IMR-90 (cell line): Measurements from ENCODE around the gene GATA1. TPM values are rescaled to one million over a fixed set of nuclear protein-coding genes. Genes with fewer than 3 reads are reported as not detected.

Source experiments
- ATAC-seq: fragments of 200-7000 bp; cut with Tn5 transposase; 2 replicates; pipeline ENCODE4 v1.9.1; 2020; ENCODE audit warnings: low read depth, mild to moderate bottlenecking, moderate library complexity
- BruUV-seq: library from RNA; stranded (reverse); fragments of 400-500 nt; replicated peaks from 2 replicates; lab custom pipeline; 2021; lab: Mats Ljungman, UMichigan
- CTCF ChIA-PET: fragments of 300-600 bp; formaldehyde crosslinking; extraction: SDS; loops from one replicate; lab custom pipeline; 2021; ENCODE audit warnings: antibody characterized with exemption; lab: Yijun Ruan, JAX
- POLR2A ChIA-PET: fragments of 300-600 bp; sonication (Branson Sonifier 250); formaldehyde crosslinking; loops from one replicate; lab custom pipeline; 2022; ENCODE audit warnings: antibody characterized with exemption; ENCODE audit not compliant: unreplicated experiment; lab: Charles Lee
- DNase-seq: peaks from one replicate; pipeline ENCODE4 v3.0.0; 2013
- H2AFZ ChIP-seq: replicated peaks from 2 replicates; pipeline ENCODE3; 2013; ENCODE audit warnings: low read length, mild to moderate bottlenecking; ENCODE audit not compliant: poor library complexity
- H2AK5ac ChIP-seq: 2 replicates; pipeline ENCODE4 v1.6.1; 2013; ENCODE audit warnings: low read depth, low read length, inconsistent platforms
- H2AK9ac ChIP-seq: replicated peaks from 2 replicates; pipeline ENCODE3; 2013; ENCODE audit warnings: mild to moderate bottlenecking, low read depth, low read length, moderate library complexity; ENCODE audit not compliant: poor library complexity
- H2BK120ac ChIP-seq: 2 replicates; pipeline ENCODE4 v1.6.1; 2013; ENCODE audit warnings: low read depth, low read length, inconsistent platforms
- H2BK15ac ChIP-seq: 3 replicates; pipeline ENCODE4 v1.6.1; 2013; ENCODE audit warnings: low read depth, low read length, inconsistent platforms
- H2BK20ac ChIP-seq: 2 replicates; pipeline ENCODE4 v1.6.1; 2013; ENCODE audit warnings: low read depth, mild to moderate bottlenecking, inconsistent platforms, low read length, moderate library complexity
- H2BK5ac ChIP-seq: 2 replicates; pipeline ENCODE4 v1.6.1; 2013; ENCODE audit warnings: mild to moderate bottlenecking, low read depth, low read length, inconsistent platforms; ENCODE audit not compliant: poor library complexity, severe bottlenecking
- H3K14ac ChIP-seq: replicated peaks from 2 replicates; pipeline ENCODE4 v1.6.1; 2013; ENCODE audit warnings: low read depth, low read length, inconsistent platforms
- H3K18ac ChIP-seq: 2 replicates; pipeline ENCODE4 v1.6.1; 2013; ENCODE audit warnings: low read depth, low read length, control low read depth
- H3K23ac ChIP-seq: 2 replicates; pipeline ENCODE4 v1.6.1; 2013; ENCODE audit warnings: low read depth, low read length, inconsistent platforms
- H3K27ac ChIP-seq: 2 replicates; pipeline ENCODE4 v1.5.1; 2013; ENCODE audit warnings: mild to moderate bottlenecking, control low read depth, low read length; ENCODE audit not compliant: insufficient read depth
- H3K27me3 ChIP-seq: 2 replicates; pipeline ENCODE4 v1.6.1; 2013; ENCODE audit warnings: low read length; ENCODE audit not compliant: control insufficient read depth, insufficient read depth
- H3K36me3 ChIP-seq: 2 replicates; pipeline ENCODE4 v1.6.1; 2013; ENCODE audit warnings: low read length, mixed read lengths; ENCODE audit not compliant: control insufficient read depth, insufficient read depth
- H3K4ac ChIP-seq: 2 replicates; pipeline ENCODE4 v1.6.1; 2013; ENCODE audit warnings: low read depth, low read length, inconsistent platforms
- H3K4me1 ChIP-seq: 2 replicates; pipeline ENCODE4 v1.6.1; 2013; ENCODE audit warnings: low read length, mixed read lengths; ENCODE audit not compliant: control insufficient read depth, insufficient read depth
- H3K4me2 ChIP-seq: 2 replicates; pipeline ENCODE4 v1.6.1; 2013; ENCODE audit warnings: low read depth, mild to moderate bottlenecking, control low read depth, low read length, moderate library complexity
- H3K4me3 ChIP-seq: 2 replicates; pipeline ENCODE4 v1.5.1; 2013; ENCODE audit warnings: low read depth, mild to moderate bottlenecking, control low read depth, low read length, moderate library complexity; ENCODE audit not compliant: insufficient read depth
- H3K56ac ChIP-seq: 2 replicates; pipeline ENCODE4 v1.6.1; 2013; ENCODE audit warnings: low read length, inconsistent platforms; ENCODE audit not compliant: insufficient read depth; ENCODE audit errors: extremely low read depth
- H3K79me1 ChIP-seq, 2 experiments: 2 replicates each; pipeline ENCODE4 v1.6.1; 2013; ENCODE audit warnings: low read length in 2 of 2, inconsistent platforms in 1 of 2, low read depth in 1 of 2
- H3K9ac ChIP-seq: 2 replicates; pipeline ENCODE4 v1.6.1; 2013; ENCODE audit warnings: low read depth, low read length, control low read depth
- H3K9me1 ChIP-seq: 2 replicates; pipeline ENCODE4 v1.6.1; 2013; ENCODE audit warnings: low read length, inconsistent platforms; ENCODE audit not compliant: insufficient read depth
- H3K9me3 ChIP-seq: 2 replicates; pipeline ENCODE4 v1.6.1; 2013; ENCODE audit warnings: low read length; ENCODE audit not compliant: control insufficient read depth, insufficient read depth
- H4K20me1 ChIP-seq: 2 replicates; pipeline ENCODE4 v1.6.1; 2013; ENCODE audit warnings: low read length, inconsistent platforms; ENCODE audit not compliant: insufficient read depth
- H4K5ac ChIP-seq: 2 replicates; pipeline ENCODE4 v1.6.1; 2013; ENCODE audit warnings: mild to moderate bottlenecking, low read depth, low read length, control low read depth
- H4K8ac ChIP-seq, 2 experiments: 2 replicates each; pipeline ENCODE4 v1.6.1; 2013; ENCODE audit warnings: low read depth in 2 of 2, low read length in 2 of 2, control low read depth in 1 of 2, inconsistent platforms in 1 of 2
- H4K91ac ChIP-seq: 2 replicates; pipeline ENCODE4 v1.6.1; 2013; ENCODE audit warnings: low read depth, low read length, inconsistent platforms; ENCODE audit not compliant: insufficient read depth
- CEBPB ChIP-seq: IDR thresholded peaks from 2 replicates; pipeline ENCODE4 v1.6.1; 2012; ENCODE audit warnings: low read depth, low read length, improper control_type of control experiment
- MAFK ChIP-seq: IDR thresholded peaks from 2 replicates; pipeline ENCODE4 v1.6.1; 2012; ENCODE audit warnings: low read depth, low read length, improper control_type of control experiment
- MAZ ChIP-seq: IDR thresholded peaks from 2 replicates; pipeline ENCODE4 v1.6.1; 2012; ENCODE audit warnings: low read depth, mild to moderate bottlenecking, low read length, improper control_type of control experiment, moderate library complexity, borderline replicate concordance
- WGBS, 2 experiments: methylation state at CpG; one replicate each; pipeline versions ENCODE4 v1.1.5 to v1.1.7; 2013; ENCODE audit warnings: missing lambda C conversion rate in 2 of 2; ENCODE audit not compliant: insufficient read length in 1 of 2; ENCODE audit errors: extremely low coverage in 2 of 2; 5-methylcytosine and 5-hydroxymethylcytosine counted together
- dilution Hi-C: fragments of 300-500 bp; cut with HindIII; formaldehyde crosslinking; loops from one replicate; pipeline ENCODE4 v1.14.3; 2018; ENCODE audit warnings: low sequenced_read_pairs; ENCODE audit not compliant: unreplicated experiment
- in situ Hi-C: fragments of 300-500 bp; cut with MboI; formaldehyde crosslinking; loops from 3 replicates; pipeline ENCODE4 v1.14.3; 2019; ENCODE audit warnings: low sequenced_read_pairs, inconsistent platforms, mixed read lengths
- intact Hi-C: fragments of 100-400 bp; cut with micrococcal nuclease; formaldehyde crosslinking; loops from 2 replicates; pipeline ENCODE4 v1.10.0; 2022
- polyA plus RNA-seq, 3 experiments: library from polyadenylated mRNA; depleted of rRNA; stranded (reverse); fragments of >200 nt; gene quantifications; 2 replicates each; pipeline ENCODE4 v1.2.3, GENCODE V29; 2012; ENCODE audit warnings: low replicate concordance in 1 of 3
- total RNA-seq: library from RNA; depleted of rRNA; stranded (reverse); fragments of >200 nt; gene quantifications from 2 replicates; pipeline ENCODE4 v1.2.3, GENCODE V29; 2012

Gene GATA1
- total and polyA plus RNA-seq, 2 of the 4 experiments (the other 2 are of a cell fraction), result not detected

DNA sequence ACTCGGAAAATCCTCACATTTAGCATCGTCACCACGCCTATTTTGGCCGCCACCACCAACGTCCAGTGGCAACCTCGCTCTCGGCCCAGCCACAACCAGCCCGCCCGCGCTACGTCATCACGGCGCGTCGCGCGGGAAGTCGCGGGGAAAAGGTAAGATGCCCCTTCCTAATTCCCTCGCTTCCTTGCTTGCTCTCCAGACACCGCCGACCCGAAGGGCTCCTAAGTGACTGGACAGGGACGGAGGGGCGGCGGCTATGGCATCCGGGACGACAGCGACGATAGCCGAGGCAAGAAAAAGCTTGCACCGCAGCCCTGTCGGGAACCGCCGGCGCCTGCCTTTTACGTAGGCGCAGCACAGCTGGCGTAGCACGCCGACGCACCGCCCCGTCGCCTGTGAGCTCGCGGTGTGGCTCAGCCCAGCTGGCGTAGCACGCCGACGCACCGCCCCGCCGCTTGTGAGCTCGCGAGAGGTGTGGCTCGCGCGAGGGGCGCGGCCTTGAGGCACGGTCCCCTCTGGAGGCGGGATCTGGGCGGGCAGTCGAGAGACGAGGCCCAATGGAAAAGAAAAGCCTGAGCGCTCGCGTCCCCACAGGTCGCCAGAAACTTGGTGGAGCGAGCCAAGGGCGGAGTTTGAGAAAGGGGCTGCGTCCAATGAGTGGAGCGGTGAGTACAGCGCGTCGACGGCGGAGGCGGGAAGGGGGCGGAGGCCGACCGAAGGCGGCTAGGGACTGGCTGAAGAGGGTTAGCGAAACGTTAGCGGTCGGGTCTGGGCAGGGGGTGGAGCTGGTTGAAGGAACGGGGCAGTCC lies 15.1 kb downstream of the GATA1 start, which contains the start of gene HDAC6:
TSS of gene HDAC6 (plus strand) at position 788 of the 809 bp plus-strand sequence. CDS start 626 bp downstream, outside the sequence.
- H4K8ac ChIP-seq, result peak within 1 kb of the TSS; percentile 99 to 100
- WGBS, 2 experiments, result 35% methylated on average over 63 of the region's 89 CpGs; no CpG with 5 or more reads in 1 of the 2 experiments
- peak within 1 kb of the TSS; percentile 71 for H3K9ac ChIP-seq
- ATAC-seq, result peak; percentile 88
- peak within 1 kb of the TSS; percentile 70; the same call in 1 of the 3 replicates for H2BK15ac ChIP-seq
- H3K18ac ChIP-seq, result peak within 1 kb of the TSS; percentile 70
- H4K91ac ChIP-seq, result peak within 1 kb of the TSS; percentile 98
- no TSS peak for BruUV-seq
- peak within 1 kb of the TSS; percentile 93 for H3K56ac ChIP-seq
- H3K27ac ChIP-seq, result peak within 1 kb of the TSS; percentile 89
- H3K9me3 ChIP-seq, result no peaks in the 10 kb centered on the region
- H2AK9ac ChIP-seq, result peak within 1 kb of the TSS; percentile 85
- in situ Hi-C loops (no loop called here), intact Hi-C loops (loop anchor here (1.0 to 10.0 kb wide), 3 partner anchors 64 to 907 kb away; no protein-coding TSS in a partner anchor), dilution Hi-C loops (no loop called here)
- H2BK20ac ChIP-seq, result peak within 1 kb of the TSS; percentile 44; the same call in 1 of the 2 replicates
- ChIA-PET POLR2A (no interaction called here), CTCF (no interaction called here)
- TF ChIP-seq MAFK (no peak; the same call in 1 of the 2 replicates), MAZ (0 out of 2 replicates have a peak, but pooled peaks have one; percentile 23), CEBPB (no peak)
- peak within 1 kb of the TSS; percentile 79 for H2AK5ac ChIP-seq
- H3K4me3 ChIP-seq, result peak within 1 kb of the TSS; percentile 84
- H2BK5ac ChIP-seq, result peak within 1 kb of the TSS; percentile 92
- peak within 1 kb of the TSS; percentile 87 for H3K4me2 ChIP-seq
- H3K79me1 ChIP-seq, result peaks cover 0 to 13% of the 10 kb centered on the region in 2 experiments; a peak in 1 of 4 replicates
- H3K23ac ChIP-seq, result peak within 1 kb of the TSS; percentile 8; the same call in 1 of the 2 replicates
- H3K4me1 ChIP-seq, result 0 out of 2 replicates have a peak, but pooled peaks cover 3% of the 10 kb centered on the region
- H3K14ac ChIP-seq, result peak within 1 kb of the TSS; percentile 96
- H3K27me3 ChIP-seq, result no peaks in the 10 kb centered on the region
- peaks cover 10% of the 10 kb centered on the region; the same call in 1 of the 2 replicates for H3K9me1 ChIP-seq
- H4K20me1 ChIP-seq, result no peaks in the 10 kb centered on the region
- H3K36me3 ChIP-seq, result peaks cover 2% of the 10 kb centered on the region; the same call in 1 of the 2 replicates
- H2AFZ ChIP-seq, result peak within 1 kb of the TSS; percentile 100
- peak within 1 kb of the TSS; percentile 97 for H2BK120ac ChIP-seq
- peak within 1 kb of the TSS; percentile 97 for H3K4ac ChIP-seq
- H4K5ac ChIP-seq, result peak within 1 kb of the TSS; percentile 92
- peak; percentile 98 for DNase-seq
